Measurements from ENCODE around the gene MSMO1. TPM values are rescaled to one million over a fixed set of nuclear protein-coding genes. Genes with fewer than 3 reads are reported as not detected.

Gene MSMO1
- total RNA-seq, 3 donors from 2014 or later = 41.1 to 123 (median 117) TPM

DNA sequence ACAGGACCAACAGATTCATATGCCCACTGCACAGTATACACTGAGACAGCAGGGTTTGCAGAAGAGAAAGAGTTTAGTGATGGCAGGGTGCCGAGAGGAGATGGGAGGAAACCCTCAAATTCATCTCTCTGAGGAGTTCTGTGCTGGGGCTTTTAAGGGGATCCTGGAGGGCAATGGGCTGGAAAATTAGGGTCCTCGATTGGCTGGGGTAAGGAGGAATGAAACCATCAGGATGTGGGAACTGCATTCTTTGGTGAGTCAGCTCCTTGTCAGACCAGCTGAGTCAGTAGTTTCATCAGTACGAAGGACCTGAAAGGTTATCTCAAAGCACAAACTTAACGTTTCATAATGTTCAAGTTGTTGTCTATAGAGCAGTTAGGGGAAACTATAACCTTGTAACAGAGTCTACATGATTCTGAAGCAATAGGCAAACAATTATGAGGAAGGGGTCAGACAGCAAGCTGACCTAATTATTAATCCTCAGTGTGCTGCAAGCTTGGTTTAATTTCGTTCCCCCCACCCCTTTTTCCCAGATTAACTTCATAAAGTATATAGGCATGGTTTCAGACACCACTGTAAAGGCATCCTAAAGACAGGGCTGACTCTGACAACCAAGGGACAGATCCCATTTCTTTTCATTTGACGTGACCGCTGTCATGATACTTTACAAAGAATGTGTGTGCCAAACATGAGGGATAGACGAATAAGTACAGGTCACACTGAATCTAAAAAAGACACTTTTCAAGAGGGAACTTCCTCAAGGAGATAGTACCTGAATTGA lies 1.5 kb upstream of the MSMO1 start:
- Histone ChIP-seq H3K4me1 (ENCODE audit: low read depth) (peaks cover 4% of the 10 kb centered on the region), H3K4me3 (no peak overlapping the region), H3K36me3 (ENCODE audit: low read depth) (no peaks in the 10 kb centered on the region), H3K9me3 (no peaks in the 10 kb centered on the region)
- TF ChIP-seq, protein P1, sequence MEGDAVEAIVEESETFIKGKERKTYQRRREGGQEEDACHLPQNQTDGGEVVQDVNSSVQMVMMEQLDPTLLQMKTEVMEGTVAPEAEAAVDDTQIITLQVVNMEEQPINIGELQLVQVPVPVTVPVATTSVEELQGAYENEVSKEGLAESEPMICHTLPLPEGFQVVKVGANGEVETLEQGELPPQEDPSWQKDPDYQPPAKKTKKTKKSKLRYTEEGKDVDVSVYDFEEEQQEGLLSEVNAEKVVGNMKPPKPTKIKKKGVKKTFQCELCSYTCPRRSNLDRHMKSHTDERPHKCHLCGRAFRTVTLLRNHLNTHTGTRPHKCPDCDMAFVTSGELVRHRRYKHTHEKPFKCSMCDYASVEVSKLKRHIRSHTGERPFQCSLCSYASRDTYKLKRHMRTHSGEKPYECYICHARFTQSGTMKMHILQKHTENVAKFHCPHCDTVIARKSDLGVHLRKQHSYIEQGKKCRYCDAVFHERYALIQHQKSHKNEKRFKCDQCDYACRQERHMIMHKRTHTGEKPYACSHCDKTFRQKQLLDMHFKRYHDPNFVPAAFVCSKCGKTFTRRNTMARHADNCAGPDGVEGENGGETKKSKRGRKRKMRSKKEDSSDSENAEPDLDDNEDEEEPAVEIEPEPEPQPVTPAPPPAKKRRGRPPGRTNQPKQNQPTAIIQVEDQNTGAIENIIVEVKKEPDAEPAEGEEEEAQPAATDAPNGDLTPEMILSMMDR (IDR thresholded peaks at IDR 0.05) = no peak
- intact Hi-C loops (cut with DNase I, micrococcal nuclease) = no loop called here
- DNase-seq (no peak), ATAC-seq (no peak)

DNA sequence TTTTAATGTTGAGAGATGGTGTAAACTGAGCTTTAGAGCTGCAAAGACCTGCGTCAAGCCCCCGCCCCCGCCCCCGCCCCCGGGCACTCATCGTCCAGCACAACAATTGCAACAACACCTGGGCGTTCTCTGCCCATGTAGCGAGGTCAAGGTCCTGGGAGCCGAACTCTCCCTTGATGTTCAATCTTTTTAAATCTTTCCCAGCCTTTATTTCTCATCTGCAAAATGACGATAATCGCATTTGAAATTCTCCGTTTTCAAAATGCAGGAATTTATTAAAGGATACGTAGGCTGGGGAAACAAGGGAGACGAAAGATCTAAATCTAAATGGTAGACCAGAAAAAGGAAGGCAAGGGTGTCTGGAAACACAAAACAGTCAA lies 648 bp upstream of the MSMO1 start:
- Histone ChIP-seq H3K9me3 (no peaks in the 10 kb centered on the region), H3K36me3 (ENCODE audit: low read depth) (no peaks in the 10 kb centered on the region), H3K4me1 (ENCODE audit: low read depth) (peaks cover 4% of the 10 kb centered on the region), H3K4me3 (peak overlapping the region; percentile 74)
- TF ChIP-seq, protein P1 (IDR thresholded peaks at IDR 0.05) = no peak
- intact Hi-C loops (cut with DNase I, micrococcal nuclease) = no loop called here
- peak; percentile 39 for ATAC-seq
- DNase-seq = peak; percentile 49 to 57 (median 56)

DNA sequence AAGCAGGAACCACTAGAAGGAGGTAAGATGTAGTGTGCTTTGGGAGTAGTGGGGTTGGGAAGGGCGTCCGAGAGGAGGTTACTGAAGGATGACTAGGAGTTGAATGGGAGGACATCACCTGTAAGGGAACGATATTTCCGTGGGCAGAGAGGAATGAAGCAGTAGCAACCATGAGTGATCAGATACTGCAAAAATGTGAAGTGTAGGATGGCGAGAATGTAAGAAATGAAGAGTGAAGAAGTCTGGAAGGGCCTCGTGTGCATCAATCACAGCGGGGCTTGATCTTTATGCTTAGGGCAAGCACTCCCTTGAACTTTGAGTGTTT lies 594 bp downstream of the MSMO1 start:
- peaks cover 4% of the 10 kb centered on the region for H3K4me1 ChIP-seq (ENCODE audit: low read depth)
- ATAC-seq = peak; percentile 2
- intact Hi-C loops (cut with DNase I, micrococcal nuclease) = no loop called here

DNA sequence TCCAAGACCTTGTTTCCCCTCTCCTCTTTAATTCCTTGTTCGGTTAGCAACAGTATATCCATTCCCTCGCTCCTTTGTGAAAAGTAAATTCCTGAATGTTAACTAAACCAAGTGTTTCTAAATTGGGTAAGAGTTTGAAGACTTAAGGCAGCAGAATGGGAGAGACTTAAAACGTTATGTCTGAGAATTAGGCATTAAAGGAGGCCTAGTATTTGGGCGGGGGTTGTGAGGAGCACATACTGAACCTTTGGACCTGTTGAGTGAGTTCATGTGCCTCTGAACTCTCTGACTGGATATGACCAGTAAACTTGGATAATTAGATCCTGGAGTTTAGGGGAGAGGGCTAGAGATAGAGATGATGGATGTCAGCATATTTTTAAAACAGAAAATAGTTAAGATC lies 1.2 kb downstream of the MSMO1 start:
- ATAC-seq (no peak), DNase-seq (peak in 1 of 3 donors; percentile 23)
- Histone ChIP-seq H3K36me3 (ENCODE audit: low read depth) (peaks cover 4% of the 10 kb centered on the region), H3K9me3 (no peaks in the 10 kb centered on the region), H3K4me3 (no peak overlapping the region), H3K4me1 (ENCODE audit: low read depth) (peaks cover 4% of the 10 kb centered on the region)
- TF ChIP-seq, protein P1 (IDR thresholded peaks at IDR 0.05) = no peak
- intact Hi-C loops (cut with DNase I, micrococcal nuclease) = no loop called here

More for the DNA sequence above, 594 bp downstream of the MSMO1 start:
- H3K36me3 ChIP-seq (ENCODE audit: low read depth) = no peaks in the 10 kb centered on the region
- H3K9me3 ChIP-seq = no peaks in the 10 kb centered on the region
- peak in 1 of 3 donors; percentile 10 for DNase-seq
- H3K4me3 ChIP-seq = peak overlapping the region; percentile 74
- TF ChIP-seq, protein P1 (IDR thresholded peaks at IDR 0.05) = no peak

DNA sequence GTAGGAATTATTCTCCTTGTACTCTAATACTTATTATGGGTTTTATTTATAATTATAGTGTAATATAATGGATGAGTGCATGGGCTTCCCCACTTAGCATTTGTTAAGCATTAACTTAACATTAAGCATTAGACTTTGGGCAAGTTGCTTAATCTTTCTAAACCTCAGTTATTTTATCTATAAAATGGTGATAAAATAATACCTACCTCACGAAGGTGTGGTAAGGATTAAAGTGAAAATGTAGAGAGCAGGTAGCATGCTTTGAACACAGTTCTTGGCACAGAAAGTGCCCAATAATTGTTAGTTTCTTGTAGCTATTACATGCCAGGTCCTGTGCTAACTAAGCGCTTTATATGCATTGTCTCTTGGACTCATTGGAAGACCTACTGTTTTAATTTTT lies 2.6 kb downstream of the MSMO1 start:
- TF ChIP-seq, protein P1 (IDR thresholded peaks at IDR 0.05) = no peak
- ATAC-seq = no peak

More for the DNA sequence above, 2.6 kb downstream of the MSMO1 start:
- Histone ChIP-seq H3K9me3 (no peaks in the 10 kb centered on the region), H3K36me3 (ENCODE audit: low read depth) (peaks cover 4% of the 10 kb centered on the region), H3K4me3 (no peak overlapping the region), H3K4me1 (ENCODE audit: low read depth) (peaks cover 4% of the 10 kb centered on the region)
- intact Hi-C loops (cut with DNase I, micrococcal nuclease) = no loop called here
- DNase-seq = no peak

Data from mucosa of descending colon (tissue), 3 donors.